Forelimb muscle (tissue), 1 donor: ENCODE data around the gene UNC5CL. TPM values are rescaled to one million over a fixed set of nuclear protein-coding genes. Genes with fewer than 3 reads are reported as not detected.

Source experiments
- DNase-seq: peaks from one replicate; pipeline ENCODE4 v3.0.0-alpha.2; 2013; ENCODE audit warnings: low read depth
- polyA plus RNA-seq: library from polyadenylated mRNA; unstranded; fragments of 120-200 nt; gene quantifications from one replicate; pipeline ENCODE4 v1.2.1, GENCODE V29; 2013; ENCODE audit not compliant: insufficient read length

The UNC5CL gene
- polyA plus RNA-seq, 1 donor, result 3.1 TPM

GRCh38 chr6:41062056-41062455, 23.0 kb upstream of the UNC5CL start:
- no peak for DNase-seq

- no peak for DNase-seq
Observed at GRCh38 chr6:41061196-41061726, 22.2 kb upstream of the UNC5CL start.

- DNase-seq, result no peak
Observed at GRCh38 chr6:41059556-41059955, 20.5 kb upstream of the UNC5CL start.

- DNase-seq, result no peak
Observed at GRCh38 chr6:41058783-41059181, 19.8 kb upstream of the UNC5CL start.

- no peak for DNase-seq
Observed at GRCh38 chr6:41056768-41057490, 17.9 kb upstream of the UNC5CL start.

- no peak for DNase-seq
Observed at GRCh38 chr6:41055149-41055548, 16.1 kb upstream of the UNC5CL start.

GRCh38 chr6:41054511-41054910, 15.5 kb upstream of the UNC5CL start:
- no peak for DNase-seq

- no peak for DNase-seq
Observed at GRCh38 chr6:41053041-41053440, 14.0 kb upstream of the UNC5CL start, which contains the start of gene APOBEC2. TSS of gene APOBEC2 (plus strand) at chr6:41053202. CDS start at chr6:41053348, 146 bp downstream.

- no peak for DNase-seq
Observed at GRCh38 chr6:41051873-41052272, 12.9 kb upstream of the UNC5CL start.

GRCh38 chr6:41050536-41050935, 11.5 kb upstream of the UNC5CL start:
- DNase-seq, result no peak

GRCh38 chr6:41049955-41050354, 10.9 kb upstream of the UNC5CL start:
- DNase-seq, result no peak

GRCh38 chr6:41049521-41049920, 10.5 kb upstream of the UNC5CL start:
- DNase-seq, result no peak

GRCh38 chr6:41047745-41048732, 9.0 kb upstream of the UNC5CL start:
- DNase-seq, result no peak

- no peak for DNase-seq
Observed at GRCh38 chr6:41047306-41047705, 8.3 kb upstream of the UNC5CL start.

- no peak for DNase-seq
Observed at GRCh38 chr6:41046084-41046483, 7.1 kb upstream of the UNC5CL start.

GRCh38 chr6:41045664-41046063, 6.6 kb upstream of the UNC5CL start:
- no peak for DNase-seq

GRCh38 chr6:41043151-41043550, 4.1 kb upstream of the UNC5CL start:
- DNase-seq, result no peak

- no peak for DNase-seq
Observed at GRCh38 chr6:41042226-41043055, 3.4 kb upstream of the UNC5CL start, which contains the start of gene TSPO2. TSS of gene TSPO2 (plus strand) at chr6:41042467. CDS start at chr6:41042986, 519 bp downstream.

GRCh38 chr6:41040940-41041536, 2.0 kb upstream of the UNC5CL start:
- no peak for DNase-seq

- DNase-seq, result no peak
Observed at GRCh38 chr6:41040101-41040939, 1.3 kb upstream of the UNC5CL start.
